ENCODE data around the gene ACAD8.

GRCh38 chr11:134248910-134249480 is 4.4 kb upstream of the ACAD8 start:
- TF ChIP-seq CTCF (IDR thresholded peaks at IDR 0.05) (no peak), POLR2A (IDR thresholded peaks at IDR 0.05) (no peak)

All from right lobe of liver (tissue), 4 donors.